Stimulated activated CD4-positive, alpha-beta T cell treated with anti-CD3 and anti-CD28 coated beads, Interleukin-4, amount 100 ng/mL, for 48 hours (primary cell): ENCODE measurements around the gene SLC25A25.
"Not testable (repeated sequence)": the region's sequence is repeated elsewhere in the genome, so short reads cannot be mapped to it uniquely, and the experiment has no call there.

ENCODE experiments used
- DNase-seq, 2 donors: peaks; one replicate each; pipeline ENCODE4 v3.0.0-alpha.2; 2020; ENCODE audit warnings: low read depth in 2 of 2

SLC25A25 gene

DNA sequence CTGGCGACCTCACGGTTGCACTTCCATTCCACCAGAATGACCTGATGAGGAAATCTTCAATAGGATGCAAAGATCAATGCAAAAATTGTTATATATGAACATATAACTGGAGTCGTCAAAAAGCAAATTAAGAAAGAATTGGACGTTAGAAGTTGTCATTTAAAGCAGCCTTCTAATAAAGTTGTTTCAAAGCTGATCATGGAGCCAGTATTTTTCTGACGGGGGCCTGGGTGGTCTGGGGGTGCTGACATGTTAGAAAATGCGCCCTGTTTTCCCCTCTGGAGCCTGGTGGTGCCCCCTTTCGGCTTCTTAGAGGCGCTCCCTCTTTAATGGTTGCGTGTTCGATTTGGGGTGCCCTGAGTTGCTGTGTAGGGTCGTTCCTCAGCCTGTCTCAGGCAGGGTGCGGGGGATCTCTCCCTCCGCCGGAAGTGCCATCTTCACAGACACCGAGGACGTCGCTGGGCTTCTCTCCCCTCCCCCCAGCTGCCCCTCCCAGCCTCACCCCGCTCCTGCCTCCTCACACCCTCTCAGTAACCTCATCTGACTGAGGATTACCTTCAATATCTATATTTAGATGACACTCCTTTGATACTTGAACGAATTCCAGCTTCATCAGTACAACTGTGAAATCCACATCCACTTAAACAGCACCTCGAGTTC lies 41.1 kb downstream of the SLC25A25 start:
- no peak for DNase-seq

DNA sequence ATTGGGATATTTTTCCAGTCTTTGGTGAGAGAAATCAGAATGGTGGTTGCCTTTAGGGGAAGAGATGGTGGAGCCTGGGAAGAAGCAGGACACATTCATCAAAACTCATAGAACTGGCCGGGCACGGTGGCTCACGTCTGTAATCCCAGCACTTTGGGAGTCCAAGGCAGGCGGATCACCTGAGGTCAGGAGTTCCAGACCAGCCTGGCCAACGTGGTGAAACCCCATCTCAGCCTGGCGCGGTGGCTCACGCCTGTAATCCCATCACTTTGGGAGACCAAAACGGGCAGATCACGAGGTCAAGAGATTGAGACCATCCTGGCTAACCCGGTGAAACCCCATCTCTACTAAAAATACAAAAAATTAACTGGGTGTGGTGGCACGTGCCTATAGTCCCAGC lies 43.7 kb downstream of the SLC25A25 start:
- not testable (repeated sequence) for DNase-seq

DNA sequence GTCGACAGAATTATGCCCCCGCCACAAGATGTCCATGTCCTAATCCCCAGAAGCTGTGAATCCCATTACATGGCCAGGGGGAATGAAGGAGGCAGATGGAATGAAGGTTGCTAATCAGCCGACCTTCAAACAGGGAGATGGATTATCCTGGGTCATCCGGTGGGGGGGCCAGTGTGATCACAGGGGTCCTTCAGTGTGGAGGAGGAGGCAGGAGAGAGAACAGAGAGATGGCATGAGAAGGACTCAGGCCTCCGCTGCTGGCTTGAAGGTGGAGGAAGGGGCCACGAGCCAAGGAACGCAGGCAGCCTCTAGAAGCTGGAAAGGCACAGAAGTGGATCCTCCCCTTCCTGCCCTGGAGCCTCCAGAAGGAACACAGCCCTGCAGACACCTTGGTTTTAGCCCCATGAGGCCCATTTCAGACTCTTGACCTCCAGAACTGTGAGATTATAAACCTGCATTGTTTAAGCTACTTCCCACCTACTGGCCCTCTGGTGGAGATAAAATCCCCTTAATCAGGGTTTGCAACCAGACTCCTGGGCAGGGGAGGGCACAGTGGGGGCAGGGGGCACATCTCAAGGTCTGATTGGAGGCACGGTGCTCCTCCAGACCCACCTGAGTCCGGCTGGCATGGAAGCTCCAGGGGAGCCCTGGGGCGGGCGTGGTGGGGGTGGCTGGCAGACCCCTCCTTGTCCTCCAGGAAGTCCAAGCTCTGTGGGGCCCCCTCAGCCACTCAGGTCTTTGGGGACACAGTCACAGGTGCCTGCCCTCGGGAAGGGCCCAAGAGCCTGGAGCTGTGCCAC lies 45.7 kb downstream of the SLC25A25 start:
- DNase-seq: no peak

GRCh38 chr9:128114326-128115186 lies 46.5 kb downstream of the SLC25A25 start:
- no peak for DNase-seq

- DNase-seq: no peak
These were observed 47.4 kb downstream of the SLC25A25 start for GRCh38 chr9:128115187-128116103.

DNA sequence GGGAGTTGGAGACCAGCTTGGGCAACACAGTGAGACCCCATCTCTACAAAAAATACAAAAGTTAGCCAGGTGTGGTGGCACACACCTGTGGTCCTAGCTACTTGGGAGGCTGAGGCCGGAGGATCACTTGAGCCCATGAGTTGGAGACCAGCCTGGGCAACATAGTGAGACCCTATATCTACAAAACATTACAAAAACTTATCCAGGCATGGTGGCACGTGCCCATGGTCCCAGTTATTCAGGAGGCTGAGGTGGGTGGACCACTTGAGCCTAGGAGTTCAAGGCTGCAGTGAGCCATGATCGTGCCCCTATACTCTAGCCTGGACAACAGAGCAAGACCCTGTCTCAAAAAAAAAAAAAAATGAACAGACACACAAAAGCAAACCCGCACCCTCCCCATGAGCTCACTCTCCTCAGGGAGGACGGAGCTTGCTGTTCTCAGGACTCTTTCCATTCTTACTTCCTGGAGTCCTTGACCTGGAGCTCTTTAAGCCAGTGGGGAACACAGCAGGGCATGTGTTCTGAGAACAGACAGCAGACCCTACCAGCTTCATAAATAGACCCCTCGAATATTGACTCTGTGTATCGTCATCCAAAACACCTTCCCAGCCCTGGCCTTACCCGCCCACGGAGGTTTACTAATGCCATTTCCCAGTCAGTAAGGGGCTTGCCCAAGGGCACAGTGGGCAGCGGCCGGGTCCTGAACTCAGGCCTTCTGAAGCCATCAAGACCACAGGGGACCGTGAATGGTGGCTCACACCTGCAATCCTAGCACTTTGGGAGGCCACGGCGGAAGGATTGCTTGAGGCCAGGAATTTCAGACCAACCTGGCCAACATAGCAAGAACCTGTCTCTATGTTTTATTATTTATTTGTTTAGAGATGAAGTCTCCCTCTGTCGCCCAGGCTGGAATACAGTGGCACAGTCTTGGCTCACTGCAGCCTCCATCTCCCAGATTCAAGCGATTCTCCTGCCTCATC lies 48.4 kb downstream of the SLC25A25 start:
- no peak for DNase-seq

DNA sequence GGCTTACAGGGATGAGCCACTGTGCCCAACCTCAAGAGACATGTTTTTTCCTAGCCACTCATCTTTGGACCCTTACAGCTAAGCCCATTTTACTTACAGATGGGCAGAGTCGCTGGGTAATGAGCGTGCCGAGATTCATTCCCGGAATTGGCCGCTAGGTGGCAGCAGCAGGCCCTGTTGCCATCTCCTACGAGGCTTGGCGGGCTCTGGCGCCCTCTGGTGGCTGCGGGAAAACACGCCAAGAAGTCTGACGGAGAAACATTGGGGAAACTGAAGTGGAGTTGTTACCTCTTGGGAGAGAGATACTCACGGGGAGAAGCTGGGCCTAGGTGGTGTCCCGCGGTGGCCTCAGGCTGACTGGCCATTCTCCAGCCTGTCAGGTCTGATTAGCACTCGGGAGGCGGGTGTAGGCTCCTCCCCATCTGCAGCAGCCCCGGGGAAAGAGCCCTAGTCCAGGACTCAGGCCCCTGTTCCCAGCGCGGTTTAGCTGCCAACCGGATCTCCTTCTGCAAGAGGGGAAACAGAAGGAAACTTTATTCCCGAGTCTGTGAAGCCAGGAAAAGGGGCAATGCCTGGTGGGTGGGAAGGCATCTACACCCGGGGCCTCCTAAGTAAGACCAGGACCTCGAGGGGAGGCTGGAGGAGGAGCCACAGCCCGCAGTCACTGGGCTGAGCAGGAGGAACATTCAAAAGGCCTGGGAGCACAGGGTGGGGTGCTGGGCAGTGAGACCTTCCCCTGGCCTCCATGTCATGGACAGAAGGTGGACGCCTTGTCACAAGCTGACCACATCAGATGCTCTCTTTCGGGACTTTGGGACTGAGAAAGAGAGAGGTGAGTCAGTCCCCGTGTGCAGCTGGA lies 49.8 kb downstream of the SLC25A25 start:
- peak; percentile 95 to 99 for DNase-seq

- no peak for DNase-seq
These were observed 50.4 kb downstream of the SLC25A25 start for GRCh38 chr9:128118472-128118857.

GRCh38 chr9:128118971-128119665 lies 51.1 kb downstream of the SLC25A25 start:
- no peak for DNase-seq

DNA sequence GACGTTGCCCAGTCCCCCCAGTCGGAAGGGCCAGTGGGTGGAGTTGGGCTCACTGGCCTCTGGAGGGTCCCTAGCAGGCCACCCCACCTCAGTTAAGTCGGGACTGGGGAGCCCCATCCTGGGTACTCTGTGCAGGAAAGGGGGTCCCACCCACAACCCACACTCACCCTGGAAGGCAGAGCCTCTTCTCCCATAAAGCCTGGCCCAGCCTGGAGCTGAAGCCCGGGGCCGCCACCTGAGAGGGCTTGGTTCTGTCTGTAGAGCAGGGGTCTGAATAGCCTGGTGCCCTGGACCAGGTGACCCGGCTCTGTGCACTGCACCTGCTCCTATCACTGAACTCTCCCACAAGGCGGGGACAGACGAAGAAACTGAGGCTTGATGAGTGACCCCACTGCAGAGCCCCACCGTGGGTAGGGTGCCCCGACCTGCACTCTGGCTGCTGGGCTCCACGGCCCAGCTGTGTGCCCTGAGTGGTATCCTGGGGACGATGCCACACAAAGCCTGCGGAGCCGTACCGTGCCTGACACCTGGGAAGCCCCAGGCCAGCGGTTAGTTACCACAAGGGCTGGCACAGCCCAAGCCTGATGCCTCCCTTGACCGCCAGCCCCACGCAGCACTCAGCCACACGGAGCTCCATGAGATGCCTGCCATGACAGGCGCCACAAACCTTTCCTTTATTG lies 52.2 kb downstream of the SLC25A25 start:
- DNase-seq: no peak

GRCh38 chr9:128120741-128121465 lies 52.9 kb downstream of the SLC25A25 start:
- no peak for DNase-seq

DNA sequence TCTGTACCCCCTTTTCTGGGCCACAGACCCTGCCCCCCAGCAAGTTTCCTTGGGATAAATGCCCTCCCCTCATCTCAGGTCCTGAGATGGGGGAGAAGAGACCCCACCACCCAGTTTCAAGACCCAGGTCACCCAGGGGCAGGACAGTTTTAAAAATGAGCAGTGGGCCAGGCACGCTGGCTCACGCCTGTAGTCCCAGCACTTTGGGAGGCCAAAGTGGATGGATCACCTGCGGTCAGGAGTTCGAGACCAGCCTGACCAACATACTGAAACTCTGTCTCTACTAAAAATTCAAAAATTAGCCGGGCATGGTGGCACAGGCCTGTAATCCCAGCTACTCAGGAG lies 53.4 kb downstream of the SLC25A25 start:
- no peak for DNase-seq

- no peak for DNase-seq
These were observed 54.1 kb downstream of the SLC25A25 start for GRCh38 chr9:128121924-128122808.

DNA sequence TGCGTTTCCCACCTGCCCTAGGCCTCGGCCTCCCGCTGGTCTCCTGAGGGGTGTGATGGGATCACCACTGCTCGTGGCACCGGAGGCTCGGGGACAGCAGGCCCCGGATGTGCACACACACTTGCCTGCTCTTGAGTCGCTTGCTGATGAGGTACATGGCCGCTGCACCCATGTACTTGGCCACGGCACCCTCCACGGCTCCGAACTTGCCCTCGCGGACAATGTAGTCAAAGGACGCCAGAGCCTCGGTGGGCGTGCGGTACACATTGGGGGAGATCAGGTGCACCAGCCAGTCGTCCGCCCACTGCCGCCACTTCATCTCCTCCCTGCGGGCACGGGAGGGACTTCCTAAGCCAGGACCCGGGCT lies 54.8 kb downstream of the SLC25A25 start:
- DNase-seq: no peak

DNA sequence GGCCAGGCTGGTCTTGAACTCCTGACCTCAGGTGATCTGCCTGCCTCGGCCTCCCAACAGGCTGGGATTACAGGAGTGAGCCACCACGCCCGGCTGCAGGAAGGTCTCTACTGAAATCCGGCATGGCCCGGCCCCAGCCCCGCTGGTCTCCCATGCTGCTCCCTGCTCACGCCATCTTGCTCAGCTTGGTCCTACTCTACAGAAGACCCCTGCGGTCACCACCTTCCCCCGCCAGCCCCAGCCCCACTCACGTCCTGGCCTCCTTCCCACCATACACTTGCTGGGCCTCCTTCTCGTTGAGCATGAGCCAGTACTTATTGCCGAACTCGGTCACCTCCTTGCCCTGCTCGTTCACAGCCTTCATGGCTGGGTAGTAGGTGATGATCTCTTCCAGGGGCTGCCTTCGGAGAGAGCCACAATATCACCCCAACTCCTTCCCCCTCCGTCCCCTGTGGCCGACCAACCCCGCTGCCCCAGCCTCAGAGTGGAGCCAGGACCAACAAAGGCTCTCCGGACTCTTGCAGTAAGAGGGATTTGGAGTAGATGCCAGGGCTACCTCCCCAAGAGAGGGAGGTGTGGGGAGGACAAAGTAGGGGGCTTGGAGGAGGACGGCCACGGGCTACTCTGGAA lies 55.5 kb downstream of the SLC25A25 start:
- DNase-seq: no peak

- DNase-seq: no peak
These were observed 56.4 kb downstream of the SLC25A25 start for GRCh38 chr9:128124451-128124850.
